GM06990 (cell line): Measurements from ENCODE around the gene GNA12.

Experiments
- DNase-seq: peaks from one replicate; pipeline ENCODE4 v3.0.0-alpha.2; 2011; ENCODE audit not compliant: insufficient read length; ENCODE audit errors: extremely low read depth
- H3K27me3 ChIP-seq: replicated peaks from 2 replicates; pipeline ENCODE4 v1.6.0; 2011; ENCODE audit warnings: low read length; ENCODE audit not compliant: control insufficient read depth, insufficient read depth
- H3K36me3 ChIP-seq: 2 replicates; pipeline ENCODE4 v1.5.1; 2011; ENCODE audit warnings: low read length; ENCODE audit not compliant: control insufficient read depth, insufficient read depth
- H3K4me3 ChIP-seq: replicated peaks from 2 replicates; pipeline ENCODE4 v1.5.1; 2011; ENCODE audit warnings: low read depth, mild to moderate bottlenecking, control low read depth, low read length
- TF ChIP-seq, protein P1 (sequence below): IDR thresholded peaks from 2 replicates; pipeline ENCODE4 v1.5.1; 2011; ENCODE audit warnings: low read length, control low read depth, mild to moderate bottlenecking, inconsistent platforms; ENCODE audit not compliant: insufficient read depth, poor library complexity, severe bottlenecking

Gene GNA12

GRCh38 chr7:2796358-2797352 is 47.5 kb downstream of the GNA12 start:
- H3K36me3 ChIP-seq, result peaks cover 5% of the 10 kb centered on the region
- TF ChIP-seq, protein P1, sequence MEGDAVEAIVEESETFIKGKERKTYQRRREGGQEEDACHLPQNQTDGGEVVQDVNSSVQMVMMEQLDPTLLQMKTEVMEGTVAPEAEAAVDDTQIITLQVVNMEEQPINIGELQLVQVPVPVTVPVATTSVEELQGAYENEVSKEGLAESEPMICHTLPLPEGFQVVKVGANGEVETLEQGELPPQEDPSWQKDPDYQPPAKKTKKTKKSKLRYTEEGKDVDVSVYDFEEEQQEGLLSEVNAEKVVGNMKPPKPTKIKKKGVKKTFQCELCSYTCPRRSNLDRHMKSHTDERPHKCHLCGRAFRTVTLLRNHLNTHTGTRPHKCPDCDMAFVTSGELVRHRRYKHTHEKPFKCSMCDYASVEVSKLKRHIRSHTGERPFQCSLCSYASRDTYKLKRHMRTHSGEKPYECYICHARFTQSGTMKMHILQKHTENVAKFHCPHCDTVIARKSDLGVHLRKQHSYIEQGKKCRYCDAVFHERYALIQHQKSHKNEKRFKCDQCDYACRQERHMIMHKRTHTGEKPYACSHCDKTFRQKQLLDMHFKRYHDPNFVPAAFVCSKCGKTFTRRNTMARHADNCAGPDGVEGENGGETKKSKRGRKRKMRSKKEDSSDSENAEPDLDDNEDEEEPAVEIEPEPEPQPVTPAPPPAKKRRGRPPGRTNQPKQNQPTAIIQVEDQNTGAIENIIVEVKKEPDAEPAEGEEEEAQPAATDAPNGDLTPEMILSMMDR, result no peak
- no peak for DNase-seq
- no peaks in the 10 kb centered on the region for H3K27me3 ChIP-seq
- no peak overlapping the region for H3K4me3 ChIP-seq

DNA sequence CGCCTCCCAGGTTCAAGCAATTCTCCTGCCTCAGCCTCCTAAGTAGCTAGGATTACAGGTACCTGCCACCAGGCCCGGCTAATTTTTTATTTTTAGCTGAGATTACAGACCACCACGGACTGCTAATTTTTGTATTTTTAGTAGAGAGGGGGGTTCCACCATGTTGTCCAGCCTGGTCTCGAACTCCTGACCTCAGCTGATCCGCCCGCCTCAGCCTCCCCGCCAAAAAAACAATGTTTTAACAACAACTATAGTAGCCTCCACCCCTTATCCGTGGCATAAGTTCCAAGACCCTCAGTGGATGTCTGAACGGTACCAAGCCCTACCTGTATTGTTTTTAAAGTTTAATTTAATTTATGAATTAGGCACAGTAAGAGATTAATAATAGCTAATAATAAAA is 48.2 kb downstream of the GNA12 start:
- H3K4me3 ChIP-seq, result no peak overlapping the region
- TF ChIP-seq, protein P1, result no peak
- no peaks in the 10 kb centered on the region for H3K27me3 ChIP-seq
- no peak for DNase-seq
- H3K36me3 ChIP-seq, result peaks cover 5% of the 10 kb centered on the region

DNA sequence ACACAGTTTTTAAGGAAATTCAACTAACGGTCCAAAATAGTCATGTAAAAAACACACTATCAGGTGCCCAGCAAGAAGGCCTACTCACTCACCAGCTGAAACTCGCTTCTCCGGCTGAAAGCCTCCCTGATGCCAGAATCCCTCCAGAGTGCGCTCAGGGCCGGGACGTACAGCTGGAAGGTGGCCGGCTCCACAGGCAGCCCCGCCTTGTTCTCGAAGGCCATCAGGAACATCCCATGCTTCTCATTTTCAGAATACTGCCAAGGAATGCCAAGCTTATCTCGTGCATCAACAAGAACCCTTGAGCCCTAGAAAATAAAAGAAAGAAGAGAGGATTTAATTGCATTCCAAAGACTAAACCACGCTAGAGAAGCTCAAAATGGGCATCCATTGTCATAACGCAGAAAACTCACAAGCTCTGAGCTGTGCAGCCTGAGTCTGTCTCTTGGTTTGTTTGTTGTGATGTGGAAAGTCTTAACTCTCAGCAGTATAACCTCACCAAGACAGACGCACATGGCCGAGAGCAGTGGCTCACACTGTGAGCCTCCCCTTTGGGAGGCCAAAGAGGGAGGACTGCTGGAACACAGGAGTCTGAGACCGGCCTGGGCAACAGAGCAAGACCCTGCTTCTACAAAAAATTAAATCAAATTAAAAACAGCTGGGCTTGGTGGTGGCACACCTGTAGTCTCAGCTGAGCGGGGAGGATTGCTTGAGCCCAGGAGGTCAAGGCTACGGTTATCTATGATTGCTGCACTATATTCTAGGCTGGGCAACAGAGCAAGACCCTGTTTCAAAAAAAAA is 49.1 kb downstream of the GNA12 start:
- DNase-seq, result no peak
- Histone ChIP-seq H3K36me3 (peaks cover 5% of the 10 kb centered on the region), H3K4me3 (no peak overlapping the region), H3K27me3 (no peaks in the 10 kb centered on the region)
- TF ChIP-seq, protein P1, result no peak

GRCh38 chr7:2792856-2793487 is 51.1 kb downstream of the GNA12 start:
- Histone ChIP-seq H3K27me3 (no peaks in the 10 kb centered on the region), H3K4me3 (no peak overlapping the region), H3K36me3 (peaks cover 6% of the 10 kb centered on the region)
- DNase-seq, result no peak
- TF ChIP-seq, protein P1, result no peak

GRCh38 chr7:2792235-2792634 is 51.9 kb downstream of the GNA12 start:
- Histone ChIP-seq H3K4me3 (no peak overlapping the region), H3K36me3 (peaks cover 6% of the 10 kb centered on the region), H3K27me3 (no peaks in the 10 kb centered on the region)
- TF ChIP-seq, protein P1, result no peak
- DNase-seq, result no peak
